Hippocampal formation (tissue), 2 donors: Measurements from ENCODE around the gene RPS5.
"Not testable (repeated sequence)": the region's sequence is repeated elsewhere in the genome, so short reads cannot be mapped to it uniquely, and the experiment has no call there.

Experiments
- DNase-seq, 2 donors: peaks; one replicate each; lab custom pipeline; 2025; lab: John Stamatoyannopoulos, UW

Gene RPS5

GRCh38 chr19:58385313-58385890 is 1.7 kb upstream of the RPS5 start:
- DNase-seq, result no peak

GRCh38 chr19:58385891-58386575 is 1.0 kb upstream of the RPS5 start:
- DNase-seq, result no peak

GRCh38 chr19:58387338-58388174 is 487 bp downstream of the RPS5 start:
- DNase-seq, result no peak

- no peak for DNase-seq
Measured at GRCh38 chr19:58388175-58388526, 1.1 kb downstream of the RPS5 start.

- DNase-seq, result no peak
Measured at GRCh38 chr19:58392945-58393724, 6.1 kb downstream of the RPS5 start.

- DNase-seq, result no peak
Measured at GRCh38 chr19:58393725-58394033, 6.6 kb downstream of the RPS5 start.

- no peak for DNase-seq
Measured at GRCh38 chr19:58394821-58395219, 7.8 kb downstream of the RPS5 start.

GRCh38 chr19:58395220-58395978 is 8.3 kb downstream of the RPS5 start, which contains the start of gene RNF225:
TSS of gene RNF225 (plus strand) at chr19:58395656. CDS start at chr19:58396090, 434 bp downstream.
- no peak for DNase-seq

- DNase-seq, result no peak
Measured at GRCh38 chr19:58395979-58396627, 9.0 kb downstream of the RPS5 start.

- DNase-seq, result no peak
Measured at GRCh38 chr19:58396691-58397532, 9.8 kb downstream of the RPS5 start.

- DNase-seq, result no peak
Measured at GRCh38 chr19:58397533-58398037, 10.5 kb downstream of the RPS5 start.

GRCh38 chr19:58398087-58398486 is 11.0 kb downstream of the RPS5 start:
- DNase-seq, result no peak

GRCh38 chr19:58398545-58398944 is 11.5 kb downstream of the RPS5 start:
- no peak for DNase-seq

- DNase-seq, result no peak
Measured at GRCh38 chr19:58399903-58400302, 12.8 kb downstream of the RPS5 start.

- DNase-seq, result peak; percentile 14 to 43
Measured at GRCh38 chr19:58400316-58400915, 13.3 kb downstream of the RPS5 start.

GRCh38 chr19:58400916-58401839 is 14.1 kb downstream of the RPS5 start:
- peak; percentile 98 to 99 for DNase-seq

- no peak for DNase-seq
Measured at GRCh38 chr19:58401840-58402421, 14.9 kb downstream of the RPS5 start.

- not testable (repeated sequence) for DNase-seq
Measured at GRCh38 chr19:58403920-58404478, 16.9 kb downstream of the RPS5 start.
